Stimulated activated CD8-positive, alpha-beta memory T cell treated with anti-CD3 and anti-CD28 coated beads, Interleukin-12 subunit alpha, Interleukin-12 subunit beta, amount 100 ng/mL, for 24 hours (primary cell): ENCODE results near the gene FOXP2.
"Not testable (repeated sequence)": the region's sequence is repeated elsewhere in the genome, so short reads cannot be mapped to it uniquely, and the experiment has no call there.

ENCODE experiments used
- DNase-seq: peaks from one replicate; pipeline ENCODE4 v3.0.0-alpha.2; 2020; ENCODE audit errors: extremely low read depth

Gene FOXP2

DNA sequence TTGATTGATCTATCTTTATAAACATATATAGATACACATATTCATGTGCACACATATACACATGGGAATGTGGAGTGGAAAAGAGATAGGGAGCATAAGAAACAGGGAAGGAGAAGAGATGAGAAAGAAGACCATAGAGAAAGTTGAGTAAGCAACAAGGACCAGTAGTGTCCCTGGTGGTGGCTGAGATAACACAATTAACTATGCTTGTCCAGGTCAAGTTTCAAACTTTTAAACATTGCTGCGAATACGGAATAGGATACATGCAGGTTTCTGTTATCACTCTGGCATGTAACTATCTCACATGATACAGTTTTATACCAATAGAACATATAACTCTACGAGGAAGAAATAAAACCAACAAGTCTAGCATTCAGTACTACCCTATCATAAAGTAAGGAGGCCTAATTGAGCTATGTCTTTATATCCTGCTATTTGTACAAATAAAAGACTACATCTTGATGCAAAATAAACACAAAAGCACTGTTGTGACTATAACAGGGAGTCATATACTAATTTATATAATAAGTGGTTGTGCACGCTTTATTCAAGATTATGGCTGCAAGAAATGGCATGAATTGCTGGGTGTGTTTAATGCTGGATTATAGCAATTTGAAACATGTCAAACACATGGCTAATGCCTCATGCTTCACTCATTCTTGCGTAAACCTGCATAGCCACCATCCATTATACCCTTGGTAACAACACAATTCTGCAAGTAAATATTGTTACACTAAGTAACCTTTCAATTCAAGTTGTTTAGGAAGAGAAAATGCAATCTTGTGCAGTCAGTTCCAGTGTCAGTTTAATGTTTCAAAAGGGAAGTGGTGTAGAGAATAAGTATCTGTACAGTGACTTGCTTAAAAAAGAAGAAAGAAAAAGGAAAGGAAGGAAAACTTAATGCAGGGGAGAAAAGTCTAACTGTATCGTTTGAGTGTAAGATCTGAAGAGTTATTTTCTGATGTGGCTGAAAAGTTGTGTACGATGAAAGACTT lies 8.2 kb downstream of the FOXP2 start:
- DNase-seq = no peak

DNA sequence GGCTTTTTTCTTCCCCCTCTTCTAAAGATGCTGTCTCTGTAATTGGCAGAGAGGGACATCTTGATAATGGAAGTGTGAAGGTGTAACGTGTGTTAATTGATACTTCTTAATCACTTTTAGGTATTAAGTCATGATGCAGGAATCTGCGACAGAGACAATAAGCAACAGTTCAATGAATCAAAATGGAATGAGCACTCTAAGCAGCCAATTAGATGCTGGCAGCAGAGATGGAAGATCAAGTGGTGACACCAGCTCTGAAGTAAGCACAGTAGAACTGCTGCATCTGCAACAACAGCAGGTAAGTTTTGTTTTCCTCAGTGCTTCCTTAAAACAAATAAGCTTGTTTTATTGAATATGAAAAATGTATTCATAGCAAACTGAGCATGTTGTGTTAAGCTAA lies 11.8 kb downstream of the FOXP2 start:
- DNase-seq = no peak

DNA sequence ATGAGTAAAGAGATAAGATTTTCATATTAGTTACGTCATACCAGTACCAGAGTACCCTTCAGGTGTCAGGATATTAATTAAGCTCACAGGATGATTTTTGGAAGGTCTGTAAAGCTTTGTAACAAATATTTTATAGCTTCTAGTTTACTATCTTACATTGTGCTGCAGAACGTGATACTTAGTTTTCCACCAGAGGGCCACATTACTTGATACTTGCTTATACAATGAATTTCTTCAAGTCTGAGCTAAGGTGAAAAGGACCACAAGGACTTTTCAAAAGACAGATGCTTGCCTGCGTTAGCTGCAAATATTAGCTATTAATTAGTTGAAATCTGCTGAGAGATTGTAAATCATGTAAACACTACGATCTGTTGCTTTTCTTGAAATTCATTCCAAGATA lies 12.2 kb downstream of the FOXP2 start:
- no peak for DNase-seq

GRCh38 chr7:114428211-114428610 lies 13.6 kb downstream of the FOXP2 start:
- DNase-seq = no peak

- no peak for DNase-seq
Measured at GRCh38 chr7:114431189-114431588, 16.6 kb downstream of the FOXP2 start.

DNA sequence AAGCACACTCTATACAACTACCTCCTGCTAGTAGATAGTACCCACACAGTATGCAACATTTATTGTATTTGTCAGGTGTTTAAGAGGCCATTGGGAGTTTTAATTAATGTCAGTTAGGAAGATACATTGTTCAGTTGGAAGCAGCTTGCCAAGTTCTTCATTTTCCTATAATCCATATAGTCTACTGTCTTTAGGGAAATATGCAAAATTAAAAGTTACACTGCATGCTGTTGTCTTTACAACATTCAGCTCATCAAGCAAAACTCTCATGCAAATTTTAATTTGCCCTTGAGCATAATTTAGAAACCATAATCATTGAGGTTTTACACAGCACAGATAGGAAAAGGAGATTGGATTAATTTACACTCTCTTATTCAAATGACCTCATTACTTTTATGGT lies 17.4 kb downstream of the FOXP2 start:
- no peak for DNase-seq

DNA sequence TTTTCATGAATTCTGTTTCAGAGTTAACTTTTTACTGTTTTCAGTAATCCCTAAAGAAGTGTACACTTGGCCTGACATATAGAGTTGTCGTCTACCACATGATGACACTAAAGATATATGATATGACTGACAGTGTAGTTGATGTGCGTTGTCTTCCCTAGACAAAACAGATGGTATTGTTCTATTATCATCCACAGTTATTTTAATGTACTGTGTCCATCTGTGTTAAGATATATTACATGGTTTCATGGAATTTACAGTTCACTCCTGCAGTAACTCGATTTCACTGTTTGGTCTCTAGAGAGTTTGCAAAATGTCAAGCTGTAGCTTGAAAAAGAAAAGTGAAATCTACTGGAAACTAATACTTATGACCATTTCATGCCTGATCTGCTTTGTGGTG lies 18.1 kb downstream of the FOXP2 start:
- no peak for DNase-seq

DNA sequence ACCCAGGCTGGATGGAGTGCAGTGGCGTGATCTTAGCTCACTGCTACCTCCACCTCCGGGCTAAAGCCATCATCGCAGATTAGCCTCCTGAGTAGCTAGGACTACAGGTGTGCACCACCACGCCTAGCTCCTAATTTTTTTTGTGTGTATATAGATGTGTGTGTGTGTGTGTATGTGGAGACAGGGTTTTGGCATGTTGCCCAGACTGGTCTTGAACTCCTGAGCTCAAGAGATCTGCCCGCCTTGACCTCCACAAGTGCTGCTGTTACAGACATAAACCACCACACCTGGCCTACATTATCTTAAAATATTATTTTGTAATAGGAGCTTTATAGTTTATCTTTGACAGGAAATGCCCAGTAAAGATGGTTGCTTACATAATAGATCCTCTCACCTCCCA lies 25.0 kb downstream of the FOXP2 start:
- no peak for DNase-seq

GRCh38 chr7:114440927-114441326 lies 26.3 kb downstream of the FOXP2 start:
- not testable (repeated sequence) for DNase-seq

- DNase-seq = no peak
Measured at GRCh38 chr7:114444196-114444595, 29.6 kb downstream of the FOXP2 start.

DNA sequence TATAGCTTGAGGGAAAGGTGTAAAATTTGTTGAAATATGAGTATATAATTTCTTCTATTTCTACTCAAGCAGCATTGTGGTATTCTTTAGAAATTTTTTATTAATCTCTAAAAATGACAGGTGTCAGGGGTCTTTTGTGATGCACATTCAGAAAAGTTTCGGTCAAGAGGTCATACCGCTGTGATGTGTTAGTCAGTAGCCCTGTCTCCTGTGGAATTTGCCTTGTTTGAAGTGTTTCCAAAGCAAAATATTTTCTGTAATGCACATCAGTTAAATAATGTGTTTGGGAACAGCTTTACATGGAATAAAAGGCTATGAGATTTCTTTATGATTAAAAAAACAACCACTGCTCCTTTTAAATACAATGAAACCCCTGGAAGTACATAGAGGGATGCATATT lies 35.8 kb downstream of the FOXP2 start:
- DNase-seq = no peak

DNA sequence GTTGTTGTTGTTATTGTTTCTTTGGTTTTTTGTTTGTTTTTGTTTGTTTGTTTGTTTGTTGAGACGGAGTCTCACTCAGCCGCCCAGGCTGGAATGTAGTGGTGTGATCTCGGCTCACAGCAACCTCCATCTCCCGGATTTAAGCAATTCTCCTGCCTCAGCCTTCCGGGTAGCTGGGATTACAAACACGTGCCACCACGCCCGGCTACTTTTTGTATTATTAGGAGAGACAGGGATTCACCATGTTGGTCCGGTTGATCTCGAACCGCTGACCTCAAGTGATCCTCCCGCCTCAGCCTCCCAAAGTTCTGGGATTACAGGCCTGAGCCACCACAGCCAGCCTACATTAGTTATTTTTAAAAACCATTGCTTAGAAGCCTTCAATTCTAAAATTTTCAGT lies 45.0 kb downstream of the FOXP2 start:
- no peak for DNase-seq

DNA sequence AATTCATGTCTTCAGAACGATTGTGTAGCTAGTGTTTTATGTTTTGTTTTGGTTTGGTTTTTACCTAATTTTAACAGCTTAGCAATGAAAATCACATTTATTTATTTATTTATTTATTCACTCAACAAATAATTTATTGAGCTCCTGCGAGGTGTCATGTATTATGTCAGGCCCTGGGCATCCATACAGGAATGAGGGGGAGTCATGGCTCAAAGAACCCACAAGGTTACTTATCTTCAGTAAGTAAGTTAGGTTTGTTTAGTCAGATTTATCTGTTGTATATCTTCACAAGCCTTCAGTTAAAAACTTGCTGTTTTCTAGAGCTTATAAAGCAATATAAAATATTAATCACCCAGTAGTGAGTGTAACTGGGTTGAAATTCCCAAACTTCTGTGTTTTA lies 45.4 kb downstream of the FOXP2 start:
- DNase-seq = no peak

DNA sequence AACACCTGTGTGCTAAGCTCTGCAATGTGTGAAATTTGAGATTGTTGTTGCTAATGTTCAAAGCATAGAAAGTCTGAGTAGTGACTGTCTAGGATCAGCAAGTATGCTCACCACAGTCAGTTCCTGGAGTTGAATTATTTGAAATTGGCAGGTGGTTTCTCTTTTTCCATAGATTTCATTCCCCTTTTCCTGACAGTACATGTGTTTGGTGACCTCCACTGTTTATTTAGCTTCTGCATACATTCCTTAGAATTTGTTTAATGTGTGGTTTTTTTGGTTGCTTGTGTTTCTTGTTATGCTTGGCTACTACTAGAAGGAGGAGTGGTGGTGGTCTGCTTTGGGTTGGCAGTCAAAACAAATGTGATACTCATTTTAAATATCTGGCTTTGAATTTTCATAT lies 52.3 kb downstream of the FOXP2 start:
- DNase-seq = no peak

DNA sequence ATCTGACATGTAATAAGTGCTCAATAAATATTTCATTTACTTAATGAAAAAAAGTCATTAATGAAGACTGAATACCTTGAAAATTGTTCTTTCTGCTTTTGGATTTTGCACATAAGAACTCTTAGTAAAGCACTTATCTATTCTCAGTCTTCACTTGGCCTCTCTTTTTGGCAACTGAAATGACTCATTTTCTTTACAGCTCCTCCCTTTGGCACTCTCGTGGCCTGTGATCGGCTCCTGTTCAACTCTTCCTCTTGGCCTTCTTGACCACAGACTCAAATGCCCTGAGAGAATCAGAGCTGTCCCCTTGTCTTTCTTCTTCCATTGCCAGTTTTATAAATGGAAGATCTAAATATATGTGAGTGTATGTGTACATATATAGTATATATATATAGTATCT lies 54.2 kb downstream of the FOXP2 start:
- DNase-seq = no peak

GRCh38 chr7:114472896-114473512 lies 58.4 kb downstream of the FOXP2 start:
- DNase-seq = no peak

- DNase-seq = no peak
Measured at GRCh38 chr7:114478384-114478783, 63.8 kb downstream of the FOXP2 start.

- DNase-seq = no peak
Measured at GRCh38 chr7:114481999-114482398, 67.4 kb downstream of the FOXP2 start.

- no peak for DNase-seq
Measured at GRCh38 chr7:114484226-114484625, 69.6 kb downstream of the FOXP2 start.

GRCh38 chr7:114487174-114487573 lies 72.6 kb downstream of the FOXP2 start:
- no peak for DNase-seq

DNA sequence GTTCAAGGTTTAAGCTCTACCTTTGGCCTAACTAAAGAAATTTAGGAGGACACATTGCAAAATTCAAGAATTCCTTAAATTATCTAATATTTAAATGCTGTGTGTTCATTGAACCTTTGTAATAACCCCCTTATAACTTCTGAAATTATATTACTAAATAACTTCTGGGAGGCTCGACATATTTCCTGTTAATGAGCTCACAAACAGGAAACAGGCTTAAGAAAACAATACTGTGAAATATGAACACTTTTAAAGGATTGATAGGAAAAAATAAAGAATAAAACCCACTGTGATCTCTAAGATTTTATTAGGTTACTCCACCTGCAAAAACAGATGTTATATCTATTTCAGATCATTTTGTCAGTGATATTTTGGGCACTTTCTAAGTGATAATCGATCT lies 74.1 kb downstream of the FOXP2 start:
- DNase-seq = no peak

- DNase-seq = not testable (repeated sequence)
Measured at GRCh38 chr7:114497491-114497890, 82.9 kb downstream of the FOXP2 start.
